OCI-LY3 (cell line): ENCODE data around the gene RGS19.

Experiments used
- EZH2phosphoT487 ChIP-seq: fragments of 200-600 bp; shearing (Covaris generic); IDR thresholded peaks from 2 replicates; pipeline ENCODE4 v1.6.1; 2018; ENCODE audit warnings: antibody characterized with exemption, mixed run types, low read depth
- TF ChIP-seq, protein P1 (sequence below): fragments of 200-600, 300-600 bp; sonication (generic); IDR thresholded peaks from 2 replicates; pipeline ENCODE4 v1.5.1; 2014; ENCODE audit warnings: antibody characterized with exemption, low read length, low read depth

DNA sequence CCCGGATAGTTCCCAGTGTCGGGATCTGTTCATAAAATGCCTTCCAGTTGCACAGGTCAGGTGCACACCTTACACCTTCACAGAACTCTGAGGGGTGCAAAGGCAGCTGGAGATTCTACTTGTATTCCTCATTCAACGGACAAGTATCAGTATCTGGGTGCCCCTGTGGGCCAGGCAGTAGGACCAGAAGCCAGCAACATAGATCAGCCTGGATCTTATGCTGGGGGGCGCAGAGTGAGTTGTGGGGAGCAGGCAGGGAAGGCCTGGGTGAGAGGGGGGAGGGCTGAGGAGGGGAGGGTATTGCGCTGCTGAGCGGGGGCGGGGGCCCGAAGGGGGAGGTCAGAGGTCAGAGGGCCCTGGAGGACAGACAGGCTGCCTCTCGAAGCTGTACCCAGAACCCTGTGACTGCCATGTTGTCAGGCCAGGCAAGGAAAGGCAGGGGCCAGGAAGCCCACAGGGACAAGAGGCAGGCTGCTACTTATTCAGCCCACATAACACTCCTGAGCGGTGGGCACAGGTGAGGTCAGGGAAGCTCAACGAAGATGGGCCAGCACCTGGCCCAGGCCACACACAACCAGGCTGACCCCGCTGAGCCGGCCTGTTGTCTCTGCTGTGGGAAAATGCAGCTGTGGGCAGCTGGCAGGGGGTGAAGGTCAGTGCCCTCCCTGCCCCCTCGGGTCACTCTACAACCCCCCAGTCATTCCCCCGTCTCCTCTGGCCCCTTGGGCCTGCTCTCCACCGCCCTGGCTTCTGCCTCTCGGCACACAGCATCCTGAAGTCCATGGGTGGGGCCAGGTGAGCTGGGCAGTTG is 1.7 kb upstream of the RGS19 start:
- TF ChIP-seq, protein P1, sequence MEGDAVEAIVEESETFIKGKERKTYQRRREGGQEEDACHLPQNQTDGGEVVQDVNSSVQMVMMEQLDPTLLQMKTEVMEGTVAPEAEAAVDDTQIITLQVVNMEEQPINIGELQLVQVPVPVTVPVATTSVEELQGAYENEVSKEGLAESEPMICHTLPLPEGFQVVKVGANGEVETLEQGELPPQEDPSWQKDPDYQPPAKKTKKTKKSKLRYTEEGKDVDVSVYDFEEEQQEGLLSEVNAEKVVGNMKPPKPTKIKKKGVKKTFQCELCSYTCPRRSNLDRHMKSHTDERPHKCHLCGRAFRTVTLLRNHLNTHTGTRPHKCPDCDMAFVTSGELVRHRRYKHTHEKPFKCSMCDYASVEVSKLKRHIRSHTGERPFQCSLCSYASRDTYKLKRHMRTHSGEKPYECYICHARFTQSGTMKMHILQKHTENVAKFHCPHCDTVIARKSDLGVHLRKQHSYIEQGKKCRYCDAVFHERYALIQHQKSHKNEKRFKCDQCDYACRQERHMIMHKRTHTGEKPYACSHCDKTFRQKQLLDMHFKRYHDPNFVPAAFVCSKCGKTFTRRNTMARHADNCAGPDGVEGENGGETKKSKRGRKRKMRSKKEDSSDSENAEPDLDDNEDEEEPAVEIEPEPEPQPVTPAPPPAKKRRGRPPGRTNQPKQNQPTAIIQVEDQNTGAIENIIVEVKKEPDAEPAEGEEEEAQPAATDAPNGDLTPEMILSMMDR: no peak
- no peak for TF ChIP-seq EZH2phosphoT487
